ENCODE results near the gene GCN1. TPM values are rescaled to one million over a fixed set of nuclear protein-coding genes. Genes with fewer than 3 reads are reported as not detected.

The GCN1 gene
- total RNA-seq, 4 donors from 2014 or later = 62.0 to 310 (median 101) TPM

DNA sequence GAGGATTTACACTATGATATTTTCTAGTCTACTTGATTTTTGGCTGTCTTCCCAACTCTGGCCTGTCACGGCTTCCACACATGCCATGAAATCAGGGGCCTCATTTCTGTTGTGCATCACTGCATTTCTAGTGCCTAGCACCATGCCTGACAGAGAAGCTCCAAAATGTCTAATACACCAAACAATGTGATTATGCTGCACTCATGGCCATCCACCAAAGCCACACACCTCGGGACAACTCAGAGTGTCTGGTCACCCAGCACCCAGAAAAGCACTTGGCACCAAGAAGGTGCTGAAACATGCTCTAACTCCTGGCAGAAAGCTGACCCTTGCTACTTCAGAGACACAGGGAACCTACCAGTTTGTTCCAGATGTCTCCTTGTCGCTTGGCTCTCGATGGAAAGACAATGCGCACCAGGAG, 11.3 kb downstream of the GCN1 start:
- no peak overlapping the region for H3K27ac ChIP-seq
- WGBS = 87% methylated on average over 5 of the region's 5 CpGs
- peaks cover 88% of the 10 kb centered on the region for H3K36me3 ChIP-seq
- no peaks in the 10 kb centered on the region for H3K4me1 ChIP-seq
- no peak overlapping the region for H3K4me3 ChIP-seq
- H3K9me3 ChIP-seq = no peaks in the 10 kb centered on the region
- no peak for TF ChIP-seq POLR2AphosphoS5 (IDR thresholded peaks at IDR 0.05)
- TF ChIP-seq, protein P1, sequence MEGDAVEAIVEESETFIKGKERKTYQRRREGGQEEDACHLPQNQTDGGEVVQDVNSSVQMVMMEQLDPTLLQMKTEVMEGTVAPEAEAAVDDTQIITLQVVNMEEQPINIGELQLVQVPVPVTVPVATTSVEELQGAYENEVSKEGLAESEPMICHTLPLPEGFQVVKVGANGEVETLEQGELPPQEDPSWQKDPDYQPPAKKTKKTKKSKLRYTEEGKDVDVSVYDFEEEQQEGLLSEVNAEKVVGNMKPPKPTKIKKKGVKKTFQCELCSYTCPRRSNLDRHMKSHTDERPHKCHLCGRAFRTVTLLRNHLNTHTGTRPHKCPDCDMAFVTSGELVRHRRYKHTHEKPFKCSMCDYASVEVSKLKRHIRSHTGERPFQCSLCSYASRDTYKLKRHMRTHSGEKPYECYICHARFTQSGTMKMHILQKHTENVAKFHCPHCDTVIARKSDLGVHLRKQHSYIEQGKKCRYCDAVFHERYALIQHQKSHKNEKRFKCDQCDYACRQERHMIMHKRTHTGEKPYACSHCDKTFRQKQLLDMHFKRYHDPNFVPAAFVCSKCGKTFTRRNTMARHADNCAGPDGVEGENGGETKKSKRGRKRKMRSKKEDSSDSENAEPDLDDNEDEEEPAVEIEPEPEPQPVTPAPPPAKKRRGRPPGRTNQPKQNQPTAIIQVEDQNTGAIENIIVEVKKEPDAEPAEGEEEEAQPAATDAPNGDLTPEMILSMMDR (IDR thresholded peaks at IDR 0.05) = no peak
- DNase-seq (ENCODE audit: low spot score in 2 of 2) = no peak
- H3K27me3 ChIP-seq = no peaks in the 10 kb centered on the region

DNA sequence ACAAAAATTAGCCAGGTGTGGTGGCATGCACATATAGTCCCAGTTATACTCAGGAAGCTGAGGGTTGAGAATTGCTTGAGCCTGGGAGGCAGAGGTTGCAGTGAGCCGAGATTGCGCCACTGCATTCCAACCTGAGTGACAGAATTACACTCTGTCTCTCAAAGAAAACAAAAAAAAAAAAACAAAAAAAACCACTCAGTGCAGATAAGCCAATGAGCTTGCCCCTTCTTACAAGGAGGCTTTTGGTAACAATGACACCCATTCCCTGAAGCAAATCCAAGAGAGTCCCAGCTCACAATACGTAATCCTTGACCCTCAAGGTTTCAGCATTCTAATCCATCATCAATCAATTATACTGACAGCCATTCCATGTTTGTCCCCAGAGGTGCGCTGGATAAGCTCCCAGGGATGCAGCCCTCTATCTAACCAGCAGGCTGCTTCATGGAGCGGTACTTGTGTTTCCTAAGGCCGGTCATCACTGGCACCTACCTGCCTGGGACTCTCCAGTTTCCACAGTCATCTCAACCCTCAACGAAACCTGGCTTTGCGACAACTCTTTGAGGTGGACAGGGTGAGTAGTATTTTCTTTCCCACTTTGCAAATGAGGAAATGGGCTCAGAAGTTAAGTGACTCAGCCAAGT, 12.4 kb downstream of the GCN1 start:
- no peaks in the 10 kb centered on the region for H3K9me3 ChIP-seq
- H3K4me3 ChIP-seq = no peak overlapping the region
- no peak for DNase-seq (ENCODE audit: low spot score in 2 of 2)
- no peaks in the 10 kb centered on the region for H3K4me1 ChIP-seq
- 81% methylated on average over 8 of the region's 8 CpGs for WGBS
- peaks cover 88% of the 10 kb centered on the region for H3K36me3 ChIP-seq
- H3K27me3 ChIP-seq = no peaks in the 10 kb centered on the region
- TF ChIP-seq, protein P1 (IDR thresholded peaks at IDR 0.05) = no peak
- TF ChIP-seq POLR2A (IDR thresholded peaks at IDR 0.05) (no peak), EP300 (IDR thresholded peaks at IDR 0.05) (no peak), POLR2AphosphoS5 (IDR thresholded peaks at IDR 0.05) (no peak)
- no peak overlapping the region for H3K27ac ChIP-seq

DNA sequence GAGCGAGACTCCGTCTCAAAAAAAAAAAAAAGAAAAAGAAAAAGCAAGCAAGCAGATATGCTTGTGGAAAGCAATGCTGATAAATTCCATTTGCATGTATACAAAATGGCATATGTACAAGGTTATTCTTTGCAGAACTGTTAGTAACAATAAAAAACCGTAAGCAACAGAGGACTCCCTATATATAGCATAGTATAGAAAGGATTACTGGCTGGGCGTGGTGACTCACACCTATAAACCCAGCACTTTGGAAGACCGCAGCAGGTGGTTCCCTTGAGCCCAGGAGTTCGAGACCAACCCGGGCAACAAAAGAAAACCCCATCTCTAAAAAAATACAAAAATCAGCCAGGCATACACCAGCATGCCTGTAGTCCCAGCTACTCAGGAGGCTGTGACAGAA, 13.5 kb downstream of the GCN1 start:
- TF ChIP-seq POLR2A (IDR thresholded peaks at IDR 0.05) (no peak), POLR2AphosphoS5 (IDR thresholded peaks at IDR 0.05) (no peak), EP300 (IDR thresholded peaks at IDR 0.05) (no peak)
- TF ChIP-seq, protein P1 (IDR thresholded peaks at IDR 0.05) = no peak
- Histone ChIP-seq H3K36me3 (peaks cover 90% of the 10 kb centered on the region), H3K4me3 (no peak overlapping the region), H3K4me1 (no peaks in the 10 kb centered on the region), H3K27me3 (no peaks in the 10 kb centered on the region), H3K9me3 (no peaks in the 10 kb centered on the region), H3K27ac (no peak overlapping the region)
- WGBS = 96% methylated on average over 7 of the region's 7 CpGs
- no peak for DNase-seq (ENCODE audit: low spot score in 2 of 2)

DNA sequence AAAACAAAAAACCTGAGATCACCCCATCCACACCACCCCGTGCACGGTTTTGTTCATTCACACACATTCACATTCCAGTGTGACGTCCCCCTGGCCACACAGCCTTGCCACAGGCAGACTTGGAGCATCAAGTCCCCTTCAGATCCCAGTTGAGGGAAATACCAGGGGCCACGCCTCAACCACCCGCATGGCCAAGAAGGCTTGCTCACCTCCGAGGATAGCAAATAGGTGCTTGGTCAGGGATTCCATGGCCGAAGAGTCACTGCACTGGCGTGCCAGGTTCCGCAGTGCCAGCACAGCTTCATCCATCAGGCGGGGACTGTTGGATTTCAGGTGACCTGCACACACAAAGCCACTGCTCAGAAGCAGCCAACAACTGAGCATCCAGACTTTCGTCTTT, 19.0 kb downstream of the GCN1 start:
- Histone ChIP-seq H3K4me3 (no peak overlapping the region), H3K4me1 (no peaks in the 10 kb centered on the region), H3K36me3 (peaks cover 99% of the 10 kb centered on the region), H3K9me3 (no peaks in the 10 kb centered on the region), H3K27me3 (no peaks in the 10 kb centered on the region), H3K27ac (no peak overlapping the region)
- WGBS = 90% methylated on average over 11 of the region's 11 CpGs
- TF ChIP-seq, protein P1 (IDR thresholded peaks at IDR 0.05) = no peak
- no peak for TF ChIP-seq POLR2A (IDR thresholded peaks at IDR 0.05)
- no peak for TF ChIP-seq EP300 (IDR thresholded peaks at IDR 0.05)
- TF ChIP-seq POLR2AphosphoS5 (IDR thresholded peaks at IDR 0.05) = no peak
- DNase-seq (ENCODE audit: low spot score in 2 of 2) = no peak

DNA sequence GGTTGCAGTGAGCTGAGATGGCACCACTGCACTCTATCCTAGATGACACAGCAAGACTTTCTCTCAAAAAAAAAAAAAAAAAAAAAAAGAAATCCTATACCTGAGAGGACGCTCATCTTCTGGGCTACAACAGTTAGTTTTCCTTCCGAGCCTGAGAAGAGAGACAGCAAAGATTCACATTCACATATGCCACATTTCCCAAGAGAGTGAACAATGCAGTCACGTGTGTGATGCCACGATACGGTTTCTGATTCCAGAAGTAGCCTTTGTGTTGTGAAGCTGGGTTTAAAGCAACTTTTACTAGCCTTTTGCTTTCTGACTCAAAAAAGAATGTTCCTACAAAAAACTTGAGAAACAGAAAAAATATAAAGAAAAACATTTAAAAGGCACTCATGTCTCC, 19.5 kb downstream of the GCN1 start:
- Histone ChIP-seq H3K36me3 (peaks cover 99% of the 10 kb centered on the region), H3K4me1 (no peaks in the 10 kb centered on the region), H3K9me3 (no peaks in the 10 kb centered on the region), H3K27me3 (no peaks in the 10 kb centered on the region), H3K27ac (no peak overlapping the region), H3K4me3 (no peak overlapping the region)
- TF ChIP-seq POLR2AphosphoS5 (IDR thresholded peaks at IDR 0.05) = no peak
- 79% methylated on average over 5 of the region's 5 CpGs for WGBS
- DNase-seq (ENCODE audit: low spot score in 2 of 2) = no peak

DNA sequence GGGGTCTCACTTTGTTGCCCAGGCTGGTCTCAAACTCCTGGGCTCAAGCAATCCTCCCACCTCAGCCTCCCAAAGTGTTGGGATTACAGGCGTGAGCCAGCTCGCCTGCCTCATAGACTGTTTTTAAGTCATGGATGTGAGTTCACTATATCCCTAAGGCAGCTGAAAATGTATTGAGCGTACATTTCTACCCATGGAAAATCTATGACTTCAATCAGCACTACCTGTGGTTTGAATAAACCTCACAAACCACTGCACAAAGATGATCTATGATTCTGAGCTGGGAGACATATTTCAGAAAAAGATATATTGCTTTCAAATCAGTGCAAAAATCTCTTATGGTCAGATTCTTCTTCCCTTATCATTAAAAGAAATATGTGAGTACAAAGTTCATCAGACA, 22.5 kb downstream of the GCN1 start:
- no peak for DNase-seq (ENCODE audit: low spot score in 2 of 2)
- Histone ChIP-seq H3K27ac (no peak overlapping the region), H3K9me3 (no peaks in the 10 kb centered on the region), H3K36me3 (peaks cover 97% of the 10 kb centered on the region), H3K4me3 (no peak overlapping the region), H3K4me1 (no peaks in the 10 kb centered on the region), H3K27me3 (no peaks in the 10 kb centered on the region)
- TF ChIP-seq, protein P1 (IDR thresholded peaks at IDR 0.05) = no peak
- no peak for TF ChIP-seq POLR2A (IDR thresholded peaks at IDR 0.05)
- no peak for TF ChIP-seq EP300 (IDR thresholded peaks at IDR 0.05)
- TF ChIP-seq POLR2AphosphoS5 (IDR thresholded peaks at IDR 0.05) = no peak
- 90% methylated on average over 3 of the region's 3 CpGs for WGBS
